ENCODE results near the gene ATF7.

- TF ChIP-seq POLR2AphosphoS5 (IDR thresholded peaks at IDR 0.05) (no peak), POLR2A (IDR thresholded peaks at IDR 0.05) (no peak), CTCF (IDR thresholded peaks at IDR 0.05) (no peak)
These were observed 57.2 kb downstream of the ATF7 start for GRCh38 chr12:53568809-53569557.

Measured in breast epithelium (tissue), 3 donors.